Kidney (tissue), 14 donors: ENCODE results near the gene FAM32A. TPM values are rescaled to one million over a fixed set of nuclear protein-coding genes. Genes with fewer than 3 reads are reported as not detected.

ENCODE experiments used
- DNase-seq, 5 donors: peaks; one replicate each; pipeline ENCODE4 v3.0.0-alpha.2; 2013 to 2020
- FAIRE-seq: peaks from 2 replicates; lab custom pipeline; 2012; peaks lifted over from hg19 to GRCh38; lab: Jason Lieb, UNC
- H3K27ac ChIP-seq, 2 donors: one replicate each; pipeline ENCODE4 v1.7.0; 2013; ENCODE audit warnings: low read depth in 2 of 2, low read length in 2 of 2, inconsistent platforms in 1 of 2
- H3K27me3 ChIP-seq: one replicate; pipeline ENCODE4 v1.7.1; 2013; ENCODE audit warnings: low read length, inconsistent platforms; ENCODE audit not compliant: control insufficient read depth, insufficient read depth
- H3K36me3 ChIP-seq, 3 donors: one replicate each; pipeline versions ENCODE4 v1.7.0 to v1.7.1; 2013; ENCODE audit warnings: low read length in 3 of 3, control low read depth in 1 of 3, inconsistent platforms in 1 of 3; ENCODE audit not compliant: insufficient read depth in 3 of 3, control insufficient read depth in 2 of 3
- H3K4me1 ChIP-seq, 3 donors: one replicate each; pipeline versions ENCODE4 v1.7.0 to v1.7.1; 2013; ENCODE audit warnings: low read length in 3 of 3, inconsistent platforms in 1 of 3, low read depth in 1 of 3; ENCODE audit not compliant: control insufficient read depth in 2 of 3, insufficient read depth in 2 of 3
- H3K4me3 ChIP-seq, 3 donors: one replicate each; pipeline versions ENCODE4 v1.7.0 to v1.8.1; 2013; ENCODE audit warnings: low read length in 3 of 3, control low read depth in 1 of 3, inconsistent platforms in 1 of 3
- H3K9ac ChIP-seq, 3 donors: one replicate each; pipeline versions ENCODE4 v1.7.0 to v1.7.1; 2013; ENCODE audit warnings: low read length in 3 of 3, control low read depth in 1 of 3, inconsistent platforms in 1 of 3
- H3K9me3 ChIP-seq, 3 donors: one replicate each; pipeline versions ENCODE4 v1.7.0 to v1.7.1; 2013; ENCODE audit warnings: low read length in 3 of 3, control low read depth in 1 of 3, inconsistent platforms in 1 of 3; ENCODE audit not compliant: control insufficient read depth in 2 of 3, insufficient read depth in 1 of 3
- intact Hi-C: fragments of 100-400 bp; cut with DNase I; formaldehyde crosslinking; loops from one replicate; pipeline ENCODE4 v1.11.1; 2022
- polyA plus RNA-seq: library from polyadenylated mRNA; stranded (reverse); fragments of 350-450 nt; fragmentation: Illumina TruSeq; extraction: RNeasy Lipid Tissue Mini Kit (QIAGEN cat#74804); gene quantifications from one replicate; pipeline ENCODE4 v1.2.3, GENCODE V29; 2014; ENCODE audit warnings: low read depth, low replicate concordance; ENCODE audit not compliant: insufficient read depth
- total RNA-seq: library from RNA; stranded (reverse); fragmentation: NEBNext Ultra II Directional; extraction: Animal tissue kit (Norgen Biotek cat#: 25700); gene quantifications from one replicate; pipeline ENCODE4 v1.2.1, GENCODE V29; 2021
- TF ChIP-seq, protein P1 (sequence below): IDR thresholded peaks from 3 replicates; pipeline ENCODE4 v1.5.1; 2012; ENCODE audit warnings: mild to moderate bottlenecking, moderate library complexity, borderline replicate concordance; ENCODE audit not compliant: insufficient read depth; ENCODE audit errors: extremely low read depth
- donor health status: control.
- donor health status: control.
- donor health status: control.
- donor health status: control.
- donor health status: control.
- donor health status: DM: yes; HTN: yes; CAD: no.
- donor health status: Normal renal cell carcinoma (clear cell type).

Gene FAM32A
- total and polyA plus RNA-seq, 2 donors from 2014 or later, result 53.5 to 105 TPM

DNA sequence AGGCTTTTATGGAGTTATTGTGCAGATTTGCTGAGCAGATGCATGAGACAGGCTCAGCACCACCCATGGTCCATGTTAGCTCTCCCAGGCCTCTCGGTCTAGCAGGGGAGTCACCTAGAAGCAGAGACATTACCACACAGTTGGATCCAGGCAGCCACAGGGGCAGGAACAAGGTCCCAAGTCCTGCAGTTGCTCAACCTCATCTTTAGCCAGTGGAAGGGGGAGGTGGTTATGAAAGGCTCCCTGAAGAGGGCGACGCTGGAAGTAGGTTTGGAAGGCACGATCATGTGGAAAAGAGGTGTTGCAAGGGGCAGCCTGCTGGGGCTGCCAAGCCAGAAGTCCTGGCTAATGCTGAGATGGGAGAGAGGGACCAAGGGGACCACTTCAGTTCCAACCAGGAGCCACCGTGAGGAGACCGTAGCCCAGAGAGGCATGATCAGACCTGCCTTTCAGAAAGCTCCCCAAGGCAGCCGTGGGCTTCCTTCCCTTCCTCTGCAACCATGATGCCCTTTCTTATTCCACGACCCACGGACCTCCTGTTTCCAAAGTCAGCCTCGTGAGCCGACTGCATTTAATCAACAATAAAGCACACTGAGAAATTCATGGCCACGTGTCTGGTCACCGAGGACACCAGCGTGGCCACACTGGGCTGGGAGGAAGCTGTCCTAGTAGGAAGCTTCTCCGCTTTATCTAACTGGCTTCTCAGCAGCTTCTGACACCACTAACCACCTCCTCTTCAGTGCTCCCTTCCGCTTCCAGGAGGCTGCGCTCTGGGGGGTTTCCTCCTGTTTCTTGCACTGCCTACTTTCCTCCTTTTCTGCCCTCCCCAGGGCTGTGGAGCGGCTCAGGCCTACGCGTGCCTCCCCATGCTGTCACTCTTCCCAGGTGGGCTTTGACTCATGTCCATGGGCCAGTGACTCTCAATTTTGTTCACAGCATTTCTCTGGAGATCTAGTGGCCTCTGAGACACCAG, 15.1 kb downstream of the FAM32A start:
- Histone ChIP-seq H3K4me1 (peaks cover 0 to 28% (median 18%) of the 10 kb centered on the region in 3 donors), H3K27ac (peak overlapping the region in 1 of 2 donors; percentile 7), H3K9me3 (no peaks in the 10 kb centered on the region), H3K4me3 (no peak overlapping the region), H3K36me3 (peaks cover 0 to 24% (median 7%) of the 10 kb centered on the region in 3 donors), H3K9ac (no peak overlapping the region), H3K27me3 (no peaks in the 10 kb centered on the region)
- TF ChIP-seq, protein P1, sequence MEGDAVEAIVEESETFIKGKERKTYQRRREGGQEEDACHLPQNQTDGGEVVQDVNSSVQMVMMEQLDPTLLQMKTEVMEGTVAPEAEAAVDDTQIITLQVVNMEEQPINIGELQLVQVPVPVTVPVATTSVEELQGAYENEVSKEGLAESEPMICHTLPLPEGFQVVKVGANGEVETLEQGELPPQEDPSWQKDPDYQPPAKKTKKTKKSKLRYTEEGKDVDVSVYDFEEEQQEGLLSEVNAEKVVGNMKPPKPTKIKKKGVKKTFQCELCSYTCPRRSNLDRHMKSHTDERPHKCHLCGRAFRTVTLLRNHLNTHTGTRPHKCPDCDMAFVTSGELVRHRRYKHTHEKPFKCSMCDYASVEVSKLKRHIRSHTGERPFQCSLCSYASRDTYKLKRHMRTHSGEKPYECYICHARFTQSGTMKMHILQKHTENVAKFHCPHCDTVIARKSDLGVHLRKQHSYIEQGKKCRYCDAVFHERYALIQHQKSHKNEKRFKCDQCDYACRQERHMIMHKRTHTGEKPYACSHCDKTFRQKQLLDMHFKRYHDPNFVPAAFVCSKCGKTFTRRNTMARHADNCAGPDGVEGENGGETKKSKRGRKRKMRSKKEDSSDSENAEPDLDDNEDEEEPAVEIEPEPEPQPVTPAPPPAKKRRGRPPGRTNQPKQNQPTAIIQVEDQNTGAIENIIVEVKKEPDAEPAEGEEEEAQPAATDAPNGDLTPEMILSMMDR, result no peak
- no peak for FAIRE-seq
- DNase-seq, result peak in 1 of 5 donors; percentile 32
- intact Hi-C loops, result no loop called here

DNA sequence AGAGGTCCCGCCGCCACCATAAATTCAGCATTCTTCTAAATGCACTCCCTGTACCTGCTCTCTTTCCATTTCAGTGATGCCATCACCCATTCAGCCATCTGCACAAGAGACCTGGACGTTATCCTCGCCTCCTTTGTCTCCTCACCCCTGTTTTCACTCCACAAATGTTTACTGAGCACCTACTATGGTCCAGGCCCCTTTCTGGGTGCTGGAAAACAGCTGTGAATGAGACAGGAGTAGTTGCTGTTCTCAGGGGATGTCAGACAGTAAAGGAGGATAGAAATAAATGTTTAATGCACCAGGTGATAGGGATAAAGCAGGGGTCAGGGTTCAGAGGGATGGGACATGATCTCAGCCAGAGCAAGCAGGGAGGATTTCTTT, 15.8 kb downstream of the FAM32A start:
- Histone ChIP-seq H3K36me3 (peaks cover 0 to 27% (median 7%) of the 10 kb centered on the region in 3 donors), H3K27me3 (no peaks in the 10 kb centered on the region), H3K9ac (no peak overlapping the region), H3K4me3 (no peak overlapping the region), H3K27ac (no peak overlapping the region), H3K4me1 (peaks cover 0 to 35% (median 22%) of the 10 kb centered on the region in 3 donors), H3K9me3 (no peaks in the 10 kb centered on the region)
- no peak for DNase-seq
- no peak for FAIRE-seq
- TF ChIP-seq, protein P1, result no peak
- intact Hi-C loops, result no loop called here

DNA sequence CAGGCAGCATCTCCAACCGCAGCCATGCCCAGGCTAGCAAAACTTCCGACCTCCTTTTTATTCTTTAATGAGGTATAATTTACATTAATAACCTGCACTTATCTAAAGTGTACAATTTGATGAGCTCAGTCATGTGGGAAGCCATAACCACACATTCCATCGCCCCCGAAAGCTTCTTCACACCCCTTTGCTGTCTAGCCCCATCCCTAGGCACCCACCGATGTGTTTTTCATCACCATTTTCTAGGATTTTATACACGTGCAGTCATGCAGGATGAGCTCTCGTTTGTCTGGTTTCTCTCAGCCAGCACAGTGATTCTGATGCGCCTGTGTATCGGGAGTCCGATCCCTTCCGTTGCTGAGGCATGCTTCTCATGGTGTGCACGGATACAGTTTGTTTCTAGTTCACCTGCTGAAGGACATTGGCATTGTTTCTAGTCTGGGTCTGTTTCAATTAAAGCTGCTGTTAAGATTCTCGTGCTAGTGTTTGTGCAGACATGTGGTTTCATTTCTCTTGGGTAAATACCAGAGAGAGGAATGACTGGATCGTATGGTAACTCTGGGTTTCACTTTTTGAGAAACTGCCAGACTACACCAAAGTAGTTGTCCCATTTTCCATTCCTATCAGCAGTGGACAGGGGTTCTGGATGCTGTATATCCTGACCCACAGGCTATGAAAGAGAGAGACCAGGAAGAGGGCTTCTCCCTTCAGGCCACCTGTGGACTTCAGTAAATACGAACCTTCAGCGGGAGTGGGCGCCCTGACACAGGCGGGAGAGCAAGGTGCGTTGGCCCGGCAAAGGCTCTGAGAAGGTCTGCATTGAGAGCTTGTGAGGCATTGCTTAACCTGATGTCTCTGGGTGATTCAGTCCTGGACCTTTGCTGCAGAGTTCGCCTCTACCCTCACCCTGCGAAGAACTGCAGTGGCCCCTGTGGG, 17.4 kb downstream of the FAM32A start:
- intact Hi-C loops, result no loop called here
- H3K27me3 ChIP-seq, result no peaks in the 10 kb centered on the region
- H3K4me1 ChIP-seq, result peaks cover 0 to 30% (median 15%) of the 10 kb centered on the region in 3 donors
- no peak for DNase-seq
- no peak overlapping the region for H3K9ac ChIP-seq
- no peak overlapping the region for H3K27ac ChIP-seq
- no peak overlapping the region for H3K4me3 ChIP-seq
- FAIRE-seq, result no peak
- TF ChIP-seq, protein P1, result no peak
- H3K36me3 ChIP-seq, result peaks cover 0 to 33% (median 7%) of the 10 kb centered on the region in 3 donors
- H3K9me3 ChIP-seq, result no peaks in the 10 kb centered on the region
